Body of pancreas (tissue), 4 donors: Measurements from ENCODE around the gene HTR5A. TPM values are rescaled to one million over a fixed set of nuclear protein-coding genes. Genes with fewer than 3 reads are reported as not detected.

Source experiments
- ATAC-seq: fragments of 150-250 bp; one replicate; pipeline ENCODE4 v1.9.1; 2016
- DNase-seq, 4 donors: peaks; one replicate each; pipeline ENCODE4 v3.0.0-alpha.2; 2019
- H3K27ac ChIP-seq, 4 donors: fragments of 200-600 bp; sonication (generic); 1 replicate in 3 of 4; 2 replicates in 1 of 4; pipeline versions ENCODE4 v1.5.1 to v1.6.1; 2016 to 2019; ENCODE audit warnings: mild to moderate bottlenecking in 1 of 4, mixed read lengths in 1 of 4, moderate library complexity in 1 of 4
- H3K27me3 ChIP-seq, 2 donors: fragments of 200-600 bp; sonication (generic); one replicate each; pipeline ENCODE4 v1.6.0; 2016; ENCODE audit warnings: mild to moderate bottlenecking in 1 of 2
- H3K36me3 ChIP-seq, 2 donors: fragments of 200-600 bp; sonication (generic); replicated peaks in 1 of 2; 2 replicates each; pipeline ENCODE4 v1.5.1; 2016; ENCODE audit warnings: low read depth in 2 of 2; ENCODE audit not compliant: insufficient read depth in 1 of 2
- H3K4me1 ChIP-seq: fragments of 200-600 bp; sonication (generic); one replicate; pipeline ENCODE4 v1.6.0; 2016
- H3K4me3 ChIP-seq, 2 donors: fragments of 200-600 bp; sonication (generic); 1 replicate in 1 of 2; 2 replicates in 1 of 2; pipeline ENCODE4 v1.5.1; 2016 to 2019
- H3K9me3 ChIP-seq, 3 donors: fragments of 200-600 bp; sonication (generic); 1 replicate in 2 of 3; 2 replicates in 1 of 3; pipeline ENCODE4 v1.5.1; 2016
- POLR2A ChIP-seq, 3 donors: fragments of 450-650 bp; IDR thresholded peaks; one replicate each; pipeline ENCODE4 v1.6.1; 2016; ENCODE audit warnings: antibody characterized with exemption in 3 of 3, mild to moderate bottlenecking in 2 of 3
- WGBS, 2 donors: methylation state at CpG; one replicate each; pipeline ENCODE4 v1.1.5; 2017; 5-methylcytosine and 5-hydroxymethylcytosine counted together
- intact Hi-C: fragments of 100-400 bp; cut with DNase I; formaldehyde crosslinking; loops from one replicate; pipeline ENCODE4 v1.15.1; 2023
- total RNA-seq, 2 donors: library from RNA; depleted of rRNA; stranded (reverse); fragments of >200 nt; gene quantifications; one replicate each; pipeline ENCODE4 v1.1.0, GENCODE V29; 2016
- TF ChIP-seq, protein P1 (sequence below), 7 experiments: fragments of 450-650 bp in 4 of 7; fragments of 200-600 bp in 3 of 7; sonication (generic) in 3 of 7; IDR thresholded peaks; one replicate each; pipeline ENCODE4 v1.5.1; 2016 to 2019; ENCODE audit warnings: antibody characterized with exemption in 7 of 7

HTR5A gene
- total RNA-seq, 2 donors from 2014 or later, result not detected

DNA sequence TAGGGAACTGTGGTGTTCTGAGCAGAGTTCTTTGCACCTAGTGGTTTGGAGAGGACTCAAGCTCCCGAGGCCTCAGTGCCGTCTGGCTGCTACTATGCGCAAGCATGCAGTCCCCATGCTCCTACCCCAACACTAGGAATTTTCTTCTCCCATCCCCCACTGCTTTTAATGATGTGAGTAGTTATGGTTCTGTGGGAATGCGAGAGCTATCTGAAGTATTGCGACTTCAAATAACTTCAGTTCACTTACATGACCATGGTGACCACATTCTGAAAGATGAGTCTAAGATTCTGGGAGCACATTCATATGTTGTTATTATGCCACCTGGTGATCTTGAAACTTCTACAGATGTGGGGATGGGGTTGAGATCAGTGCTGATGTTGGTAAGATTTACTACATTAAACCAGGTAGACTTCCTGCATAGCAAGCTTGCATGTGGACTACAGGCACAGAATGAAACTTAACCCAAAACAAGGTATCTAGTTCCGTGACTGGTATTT is 24.6 kb downstream of the HTR5A start:
- DNase-seq (no peak), ATAC-seq (no peak)
- no peaks in the 10 kb centered on the region for H3K36me3 ChIP-seq
- no peaks in the 10 kb centered on the region for H3K9me3 ChIP-seq
- intact Hi-C loops, result no loop called here
- TF ChIP-seq POLR2A (IDR thresholded peaks at IDR 0.05), result no peak
- TF ChIP-seq, protein P1, sequence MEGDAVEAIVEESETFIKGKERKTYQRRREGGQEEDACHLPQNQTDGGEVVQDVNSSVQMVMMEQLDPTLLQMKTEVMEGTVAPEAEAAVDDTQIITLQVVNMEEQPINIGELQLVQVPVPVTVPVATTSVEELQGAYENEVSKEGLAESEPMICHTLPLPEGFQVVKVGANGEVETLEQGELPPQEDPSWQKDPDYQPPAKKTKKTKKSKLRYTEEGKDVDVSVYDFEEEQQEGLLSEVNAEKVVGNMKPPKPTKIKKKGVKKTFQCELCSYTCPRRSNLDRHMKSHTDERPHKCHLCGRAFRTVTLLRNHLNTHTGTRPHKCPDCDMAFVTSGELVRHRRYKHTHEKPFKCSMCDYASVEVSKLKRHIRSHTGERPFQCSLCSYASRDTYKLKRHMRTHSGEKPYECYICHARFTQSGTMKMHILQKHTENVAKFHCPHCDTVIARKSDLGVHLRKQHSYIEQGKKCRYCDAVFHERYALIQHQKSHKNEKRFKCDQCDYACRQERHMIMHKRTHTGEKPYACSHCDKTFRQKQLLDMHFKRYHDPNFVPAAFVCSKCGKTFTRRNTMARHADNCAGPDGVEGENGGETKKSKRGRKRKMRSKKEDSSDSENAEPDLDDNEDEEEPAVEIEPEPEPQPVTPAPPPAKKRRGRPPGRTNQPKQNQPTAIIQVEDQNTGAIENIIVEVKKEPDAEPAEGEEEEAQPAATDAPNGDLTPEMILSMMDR (IDR thresholded peaks at IDR 0.05), result no peak
- 68 to 83% methylated on average over 5 to 6 of the region's 6 CpGs for WGBS, 2 donors
- no peaks in the 10 kb centered on the region for H3K27me3 ChIP-seq
- H3K4me3 ChIP-seq, result no peak overlapping the region
- H3K4me1 ChIP-seq, result no peaks in the 10 kb centered on the region
- H3K27ac ChIP-seq, result no peak overlapping the region

DNA sequence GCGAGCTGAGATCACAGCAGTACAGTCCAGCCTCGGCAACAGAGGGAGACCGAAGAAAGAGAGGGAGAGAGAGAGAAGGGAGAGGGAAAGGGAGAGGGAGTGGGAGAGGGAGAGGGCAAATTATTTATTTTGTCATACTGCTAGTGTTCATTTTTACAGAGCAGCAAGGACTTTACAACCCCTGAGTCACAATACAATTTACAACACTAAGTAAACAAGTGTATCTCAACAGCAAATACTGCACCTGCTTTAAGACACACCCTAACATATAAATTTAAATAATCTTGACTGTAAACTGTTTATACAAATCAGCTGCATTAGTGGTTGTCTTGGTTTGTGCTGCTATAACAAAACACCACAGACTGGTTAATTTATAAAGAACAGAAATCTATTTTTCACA is 27.2 kb downstream of the HTR5A start:
- no peaks in the 10 kb centered on the region for H3K4me1 ChIP-seq
- TF ChIP-seq, protein P1 (IDR thresholded peaks at IDR 0.05), result no peak
- no peak for TF ChIP-seq POLR2A (IDR thresholded peaks at IDR 0.05)
- no peaks in the 10 kb centered on the region for H3K9me3 ChIP-seq
- H3K36me3 ChIP-seq, result no peaks in the 10 kb centered on the region
- H3K27ac ChIP-seq, result no peak overlapping the region
- intact Hi-C loops, result no loop called here
- ATAC-seq (no peak), DNase-seq (no peak)
- WGBS, 2 donors, result 50 to 51% methylated on average over 3 of the region's 3 CpGs
- no peaks in the 10 kb centered on the region for H3K27me3 ChIP-seq
- H3K4me3 ChIP-seq, result no peak overlapping the region

DNA sequence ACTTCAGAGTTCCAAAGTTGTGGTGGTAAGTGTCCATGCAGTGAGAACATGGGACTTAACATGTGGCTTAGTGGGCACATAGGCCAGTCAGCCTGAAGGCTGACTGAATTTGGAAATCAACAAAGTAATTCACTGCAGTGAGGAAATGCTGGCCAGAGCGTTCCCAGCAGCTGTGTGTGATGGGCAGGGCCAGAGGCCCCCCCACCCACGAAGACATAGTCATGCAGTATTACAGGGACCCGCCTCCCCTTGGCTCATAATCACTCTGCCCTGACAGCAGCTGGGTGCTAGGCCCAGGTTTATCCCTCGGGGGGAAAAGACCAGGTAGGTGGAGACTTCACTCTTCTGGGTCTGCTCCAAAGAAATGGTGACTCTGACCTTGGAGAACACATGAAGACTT is 33.7 kb downstream of the HTR5A start:
- Histone ChIP-seq H3K27me3 (no peaks in the 10 kb centered on the region), H3K9me3 (no peaks in the 10 kb centered on the region), H3K4me3 (no peak overlapping the region), H3K27ac (no peak overlapping the region), H3K36me3 (no peaks in the 10 kb centered on the region), H3K4me1 (no peaks in the 10 kb centered on the region)
- 58% methylated on average over 4 of the region's 4 CpGs for WGBS, 2 donors
- ATAC-seq (no peak), DNase-seq (no peak)
- intact Hi-C loops, result no loop called here
- TF ChIP-seq, protein P1 (IDR thresholded peaks at IDR 0.05), result no peak
- no peak for TF ChIP-seq POLR2A (IDR thresholded peaks at IDR 0.05)

DNA sequence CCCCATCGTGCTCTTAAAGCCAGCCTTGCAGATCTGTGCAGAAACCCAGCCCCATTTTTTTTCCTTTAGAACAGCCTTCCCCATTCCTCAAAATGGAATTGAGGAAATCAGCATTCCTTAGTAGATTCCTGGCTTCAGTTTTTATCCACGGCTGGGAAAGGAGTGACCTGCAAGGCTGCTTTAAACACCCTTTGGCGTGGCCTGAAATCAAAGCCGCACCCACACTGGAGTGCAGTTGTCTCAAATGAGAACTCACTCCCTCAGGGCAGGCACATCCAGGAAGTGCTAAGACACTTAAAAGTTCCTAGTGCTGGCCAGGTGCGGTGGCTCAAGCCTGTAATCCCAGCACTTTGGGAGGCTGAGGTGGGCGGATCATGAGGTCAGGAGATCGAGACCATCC is 34.8 kb downstream of the HTR5A start:
- Histone ChIP-seq H3K9me3 (no peaks in the 10 kb centered on the region), H3K27ac (no peak overlapping the region), H3K36me3 (no peaks in the 10 kb centered on the region), H3K4me1 (no peaks in the 10 kb centered on the region), H3K4me3 (no peak overlapping the region), H3K27me3 (no peaks in the 10 kb centered on the region)
- WGBS, 2 donors, result 58 to 61% methylated on average over 7 of the region's 7 CpGs
- intact Hi-C loops, result no loop called here
- TF ChIP-seq, protein P1 (IDR thresholded peaks at IDR 0.05), result no peak
- TF ChIP-seq POLR2A (IDR thresholded peaks at IDR 0.05), result no peak
- no peak for DNase-seq
- ATAC-seq, result no peak

DNA sequence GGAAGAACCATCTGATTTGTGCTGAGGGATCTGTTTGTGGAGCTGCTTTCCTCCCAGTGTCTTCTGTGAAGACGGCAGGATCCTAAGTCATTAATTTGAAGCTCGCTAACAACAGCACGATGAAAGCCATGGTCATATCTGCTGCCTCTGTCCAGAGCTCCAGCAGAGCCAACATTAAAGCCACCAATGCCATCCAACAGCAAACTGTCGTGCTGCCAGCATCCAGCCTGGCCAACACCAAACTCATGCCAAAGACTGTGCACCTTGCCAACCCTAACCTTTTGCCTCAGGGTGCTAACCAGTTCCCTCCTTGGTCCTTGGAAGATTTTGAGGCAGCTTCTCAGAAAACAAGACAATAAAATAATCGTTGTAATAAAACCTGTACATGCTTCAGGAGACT is 36.2 kb downstream of the HTR5A start:
- no peaks in the 10 kb centered on the region for H3K9me3 ChIP-seq
- WGBS, 2 donors, result 71 to 80% methylated on average over 5 of the region's 5 CpGs
- DNase-seq (no peak), ATAC-seq (no peak)
- no peak for TF ChIP-seq POLR2A (IDR thresholded peaks at IDR 0.05)
- TF ChIP-seq, protein P1 (IDR thresholded peaks at IDR 0.05), result no peak
- intact Hi-C loops, result no loop called here
- H3K27me3 ChIP-seq, result no peaks in the 10 kb centered on the region
- no peaks in the 10 kb centered on the region for H3K36me3 ChIP-seq
- H3K4me3 ChIP-seq, result no peak overlapping the region
- H3K27ac ChIP-seq, result no peak overlapping the region
- H3K4me1 ChIP-seq, result no peaks in the 10 kb centered on the region
